ENCODE measurements around the gene ANKS1B.
"Not testable (repeated sequence)": the region's sequence is repeated elsewhere in the genome, so short reads cannot be mapped to it uniquely, and the experiment has no call there.

The ANKS1B gene

GRCh38 chr12:99859126-99859525, 125.6 kb downstream of the ANKS1B start:
- DNase-seq, result no peak

DNA sequence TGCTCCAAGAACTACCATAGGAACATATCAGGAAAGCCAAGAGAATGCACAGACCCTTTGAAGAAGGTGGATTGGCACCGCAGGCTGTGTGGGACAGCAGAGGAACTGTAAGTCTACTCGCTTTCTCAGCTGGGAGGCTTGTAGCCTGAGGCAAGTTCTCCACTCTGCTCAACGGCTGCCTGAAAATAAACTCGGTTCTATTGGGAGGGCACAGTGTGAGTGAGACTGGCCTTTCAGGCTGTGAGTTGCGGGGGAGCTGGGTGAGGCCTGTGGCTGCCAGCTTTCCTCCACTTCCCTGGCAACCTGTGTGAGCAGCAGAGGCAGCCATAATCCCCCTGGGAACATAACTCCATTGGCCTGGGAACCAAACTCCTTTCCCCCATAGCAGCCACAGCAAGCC, 132.1 kb downstream of the ANKS1B start:
- no peak for DNase-seq

DNA sequence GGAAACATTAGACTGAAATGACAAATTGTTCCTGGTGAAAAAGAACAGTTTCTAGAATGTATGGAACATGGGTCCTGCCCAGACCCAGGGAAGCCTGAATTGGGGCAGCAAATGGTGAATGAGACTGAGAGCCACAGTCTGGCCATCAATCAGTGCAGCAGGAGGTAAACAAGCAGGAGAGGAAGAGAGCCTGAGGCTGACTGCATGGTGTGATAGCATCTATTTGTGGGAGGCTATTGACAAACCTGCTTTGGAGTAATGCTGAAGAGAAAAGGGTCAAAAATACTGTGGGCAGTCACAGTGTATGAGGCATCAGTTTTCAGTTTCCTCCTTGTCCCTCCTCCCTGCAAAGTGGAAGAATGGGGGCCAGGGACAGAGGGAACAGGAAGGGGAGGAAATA, 136.8 kb downstream of the ANKS1B start:
- no peak for DNase-seq

DNA sequence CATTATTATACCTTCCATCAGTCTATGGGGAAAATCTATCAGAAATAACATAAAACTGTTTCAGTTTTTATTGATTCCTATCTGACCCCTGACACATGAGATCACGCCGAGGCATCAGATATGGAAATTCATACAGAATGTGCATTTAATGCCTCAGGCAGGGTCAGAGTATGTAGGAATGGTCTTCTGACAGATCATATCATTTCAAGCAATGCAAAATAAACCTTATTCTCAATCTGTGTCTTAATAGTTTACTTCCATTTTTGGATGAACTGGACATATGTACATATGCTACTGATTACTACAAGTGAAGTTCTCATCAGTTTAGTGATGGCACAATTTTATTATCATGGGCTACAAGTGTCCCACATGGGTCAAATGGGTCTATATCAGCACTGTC, 150.0 kb downstream of the ANKS1B start:
- DNase-seq, result no peak

DNA sequence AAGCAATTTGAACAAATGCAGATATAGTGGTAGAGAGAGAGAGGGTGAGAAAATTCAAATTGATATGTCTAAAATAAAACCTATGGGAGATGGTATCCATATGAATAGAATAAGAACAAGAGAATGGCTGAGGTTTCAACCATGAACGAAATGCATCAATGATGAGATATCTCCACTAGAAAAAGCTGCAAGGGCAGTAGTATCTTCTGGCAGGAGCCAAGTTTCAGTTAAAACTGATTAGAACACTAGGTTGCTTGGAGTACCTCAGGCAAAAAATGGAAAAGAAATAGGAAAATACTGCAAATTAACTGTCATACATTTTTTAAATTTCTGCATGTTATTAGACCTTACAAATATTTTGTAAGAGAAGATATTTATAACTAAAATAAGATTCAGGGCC, 151.3 kb downstream of the ANKS1B start:
- DNase-seq, result no peak

DNA sequence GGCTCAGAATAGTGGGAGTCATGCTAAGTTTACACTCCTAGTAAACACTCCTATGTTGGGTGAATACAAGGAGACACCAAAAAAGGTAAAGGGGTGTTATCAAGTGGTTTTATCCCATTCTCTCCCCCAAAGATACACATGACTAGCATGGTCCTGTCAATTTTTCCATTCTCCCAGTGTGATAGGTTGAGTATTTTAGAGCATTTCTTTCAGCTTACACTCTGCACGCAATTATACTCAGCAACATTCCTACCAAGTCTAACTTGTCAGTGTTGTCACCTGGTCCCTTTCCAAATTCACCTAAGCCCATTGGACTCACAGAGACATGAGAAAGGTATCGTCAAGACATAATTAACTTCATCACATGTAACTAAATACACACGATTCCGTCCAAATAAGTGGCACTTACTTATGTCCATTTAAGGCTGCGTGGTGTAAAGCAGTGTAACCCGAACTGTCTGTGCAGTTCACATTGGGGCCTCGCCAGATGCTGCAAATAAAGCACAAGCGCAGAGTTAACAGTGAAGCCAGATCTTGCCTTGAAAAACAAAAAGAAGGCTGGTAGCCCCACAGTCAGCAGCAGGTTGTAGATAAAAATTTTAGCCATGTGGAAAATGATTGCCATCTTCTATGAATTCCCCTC, 159.7 kb downstream of the ANKS1B start:
- DNase-seq, result peak; percentile 16

GRCh38 chr12:99822273-99822672, 162.5 kb downstream of the ANKS1B start:
- no peak for DNase-seq

GRCh38 chr12:99810718-99811593, 173.8 kb downstream of the ANKS1B start:
- no peak for DNase-seq

DNA sequence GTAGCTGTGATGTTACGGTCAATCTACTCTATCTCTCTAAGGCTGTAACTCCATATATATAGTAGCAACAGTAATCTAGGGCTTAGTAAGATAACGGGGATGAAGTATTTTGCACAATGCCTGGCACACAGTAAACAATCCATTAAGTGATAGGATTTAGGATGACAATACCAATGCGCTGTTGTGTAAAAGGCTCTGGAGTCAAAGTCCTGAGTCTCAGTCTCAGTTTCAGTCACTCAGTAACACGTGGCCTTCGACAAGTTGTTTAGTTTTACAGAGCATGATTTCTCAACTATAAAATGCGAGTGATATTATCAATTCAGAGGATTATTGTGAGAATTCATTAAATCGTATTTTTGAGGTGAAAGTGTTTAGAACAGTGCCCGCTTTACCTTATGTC, 174.8 kb downstream of the ANKS1B start:
- no peak for DNase-seq

DNA sequence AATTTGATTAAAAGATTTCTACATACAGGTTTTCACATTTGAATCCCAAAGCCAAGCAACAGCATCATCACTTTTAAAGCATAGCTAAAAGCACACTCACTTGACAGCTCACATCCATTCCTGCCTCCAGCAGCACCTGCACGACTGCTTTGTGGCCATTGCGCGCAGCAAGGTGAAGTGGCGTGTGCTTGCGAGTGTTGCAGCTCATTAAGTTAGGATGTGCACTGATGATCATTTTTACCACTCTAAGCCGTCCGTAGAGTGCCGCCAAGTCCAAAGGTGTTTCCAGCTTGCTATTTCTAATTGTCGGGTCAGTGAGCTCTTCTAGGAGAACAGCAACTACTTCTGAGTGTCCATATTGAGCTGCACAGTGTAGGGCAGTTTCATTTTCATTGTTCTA, 178.4 kb downstream of the ANKS1B start:
- DNase-seq, result no peak

GRCh38 chr12:99804715-99805114, 180.0 kb downstream of the ANKS1B start:
- no peak for DNase-seq

DNA sequence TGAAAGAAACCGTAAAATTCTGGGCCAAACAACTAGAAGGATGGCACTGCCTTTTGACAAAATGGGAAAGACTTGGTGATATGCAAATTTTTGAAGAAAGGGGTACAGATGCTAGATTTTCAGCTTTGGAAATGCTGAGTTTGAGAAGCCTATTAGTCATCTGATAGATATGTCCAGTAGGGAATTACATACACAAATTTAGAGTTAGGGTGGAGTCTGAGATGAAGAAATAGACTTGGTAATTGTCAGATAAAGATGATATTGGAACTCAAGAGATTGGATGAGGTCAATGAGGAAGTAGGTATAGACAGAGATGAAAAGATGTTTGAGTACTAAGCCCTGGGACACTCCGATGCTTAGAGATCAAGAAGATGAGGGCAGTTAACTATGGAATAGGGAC, 184.1 kb downstream of the ANKS1B start:
- no peak for DNase-seq

- not testable (repeated sequence) for DNase-seq
Measured at GRCh38 chr12:99797931-99798330, 186.8 kb downstream of the ANKS1B start.

DNA sequence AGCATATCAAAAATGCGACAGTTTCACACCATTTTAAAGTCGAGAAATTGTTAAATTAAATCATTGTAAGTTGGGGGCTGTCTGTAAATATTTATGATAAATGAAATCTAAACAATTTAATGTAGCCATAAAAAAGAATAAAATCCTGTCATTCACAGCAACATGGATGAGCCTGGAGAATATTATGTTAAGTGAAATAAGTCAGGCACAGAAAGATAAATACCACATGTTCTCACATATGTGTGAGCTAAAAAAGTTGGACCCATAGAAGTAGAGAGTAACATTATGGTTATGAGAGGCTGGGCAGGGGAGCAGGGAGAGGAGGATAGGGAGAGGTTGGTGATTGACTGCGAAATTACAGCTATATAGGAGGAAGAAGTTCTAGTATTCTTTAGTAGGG, 201.3 kb downstream of the ANKS1B start:
- DNase-seq, result no peak

- no peak for DNase-seq
Measured at GRCh38 chr12:99772274-99772673, 212.5 kb downstream of the ANKS1B start.

- no peak for DNase-seq
Measured at GRCh38 chr12:99771659-99772058, 213.1 kb downstream of the ANKS1B start.

- DNase-seq, result no peak
Measured at GRCh38 chr12:99769396-99769980, 215.2 kb downstream of the ANKS1B start.

DNA sequence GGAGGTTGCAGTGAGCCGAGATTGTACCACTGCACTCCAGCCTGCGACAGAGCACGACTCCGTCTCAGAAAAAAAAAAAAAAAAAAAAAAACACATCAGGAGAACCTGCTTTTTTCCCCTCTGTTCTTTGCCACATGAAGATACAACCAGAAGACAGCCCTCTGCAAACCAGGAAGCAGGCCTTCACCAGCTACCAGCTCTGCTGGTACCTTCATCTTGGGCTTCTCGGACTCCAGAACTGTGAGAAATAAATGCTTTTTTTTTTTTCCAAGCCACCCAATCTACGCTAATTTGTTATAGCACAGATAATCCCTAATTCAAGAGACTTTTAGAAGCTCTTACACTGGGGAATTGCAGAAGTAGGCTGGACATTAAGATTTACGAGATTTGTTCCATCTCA, 216.0 kb downstream of the ANKS1B start:
- no peak for DNase-seq

DNA sequence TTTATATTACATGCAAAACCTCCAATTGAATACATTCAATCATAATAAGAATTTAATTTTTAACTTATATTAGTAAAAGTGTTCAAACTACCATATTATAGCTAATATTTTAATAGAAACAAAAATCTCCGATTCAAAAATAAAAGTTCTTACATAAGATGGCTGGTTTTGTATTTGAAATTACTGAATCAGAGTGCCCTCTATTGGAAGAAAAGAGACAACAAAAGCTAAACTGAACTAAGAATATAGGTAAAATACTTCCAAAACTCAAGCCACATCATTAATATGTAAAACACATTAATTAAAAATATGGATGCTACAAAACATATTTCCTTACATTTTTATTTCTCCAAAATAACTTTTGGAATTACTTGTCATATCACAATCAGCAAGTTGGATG, 216.9 kb downstream of the ANKS1B start:
- DNase-seq, result no peak

DNA sequence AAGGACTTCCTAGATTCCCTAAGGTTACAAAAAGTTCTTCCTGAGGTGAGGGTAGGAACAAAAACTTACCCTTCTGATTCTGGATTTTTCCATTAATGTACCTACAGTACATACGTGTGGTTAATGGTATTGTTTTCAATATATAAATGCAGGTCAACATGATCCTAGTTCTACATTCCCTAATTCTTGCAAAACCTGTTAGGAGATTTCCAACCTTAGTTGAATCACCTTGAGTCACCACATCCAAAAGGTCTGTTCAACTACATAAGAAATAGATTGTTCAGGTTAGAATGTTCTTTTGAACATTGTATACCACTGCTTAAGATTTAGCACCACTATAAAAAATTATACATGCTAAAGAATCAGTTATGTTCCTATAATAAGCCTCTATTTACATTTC, 218.3 kb downstream of the ANKS1B start:
- no peak for DNase-seq

GRCh38 chr12:99765469-99766114, 219.1 kb downstream of the ANKS1B start:
- DNase-seq, result no peak

GRCh38 chr12:99759444-99759843, 225.3 kb downstream of the ANKS1B start:
- DNase-seq, result no peak

GRCh38 chr12:99758997-99759396, 225.7 kb downstream of the ANKS1B start:
- no peak for DNase-seq

- DNase-seq, result no peak
Measured at GRCh38 chr12:99752740-99753139, 232.0 kb downstream of the ANKS1B start.

Measured in right hindlimb (tissue), 1 donor.